DND-41 (cell line): ENCODE data around the gene MYLIP.
"Not testable (repeated sequence)": the region's sequence is repeated elsewhere in the genome, so short reads cannot be mapped to it uniquely, and the experiment has no call there.

Experiments used
- ATAC-seq: fragments of 200-7000 bp; cut with Tn5 transposase; 3 replicates; pipeline ENCODE4 v1.9.1; 2021; ENCODE audit warnings: low read depth; ENCODE audit not compliant: insufficient read depth
- DNase-seq: peaks from one replicate; pipeline ENCODE4 v3.0.0-alpha.2; 2020
- H2AFZ ChIP-seq: 2 replicates; pipeline ENCODE4 v1.6.0; 2012; ENCODE audit warnings: low read depth, low read length
- H3K27ac ChIP-seq: 2 replicates; pipeline ENCODE4 v1.5.1; 2012; ENCODE audit warnings: low read length, inconsistent platforms
- H3K27me3 ChIP-seq: fragments of 200-600 bp; sonication (generic); 2 replicates; pipeline ENCODE4 v1.6.0; 2012; ENCODE audit warnings: low read length, mild to moderate bottlenecking, inconsistent platforms; ENCODE audit not compliant: insufficient read depth, poor library complexity
- H3K36me3 ChIP-seq: 2 replicates; pipeline ENCODE4 v1.5.1; 2012; ENCODE audit warnings: low read length, inconsistent platforms; ENCODE audit not compliant: insufficient read depth
- H3K4me1 ChIP-seq: 2 replicates; pipeline ENCODE4 v1.5.1; 2012; ENCODE audit warnings: mild to moderate bottlenecking, low read length; ENCODE audit not compliant: insufficient read depth
- H3K4me2 ChIP-seq: 2 replicates; pipeline ENCODE4 v1.6.0; 2012; ENCODE audit warnings: mild to moderate bottlenecking, moderate library complexity, low read length, inconsistent platforms; ENCODE audit not compliant: insufficient read depth
- H3K4me3 ChIP-seq, 2 experiments: fragments of 200-600 bp in 1 of 2; shearing (Covaris generic) in 1 of 2; 2 replicates each; pipeline ENCODE4 v1.5.1; 2012 to 2016; ENCODE audit warnings: inconsistent platforms in 2 of 2, low read length in 2 of 2, mild to moderate bottlenecking in 2 of 2, low read depth in 1 of 2, moderate library complexity in 1 of 2
- H3K79me2 ChIP-seq: 2 replicates; pipeline ENCODE4 v1.6.0; 2012; ENCODE audit warnings: low read length, inconsistent platforms; ENCODE audit not compliant: insufficient read depth
- H3K9ac ChIP-seq: 2 replicates; pipeline ENCODE4 v1.6.0; 2012; ENCODE audit warnings: low read depth, mild to moderate bottlenecking, inconsistent platforms, low read length, moderate library complexity
- H3K9me3 ChIP-seq: 2 replicates; pipeline ENCODE4 v1.5.1; 2012; ENCODE audit warnings: low read length, moderate library complexity, mild to moderate bottlenecking, inconsistent platforms; ENCODE audit not compliant: insufficient read depth, severe bottlenecking
- H4K20me1 ChIP-seq: 2 replicates; pipeline ENCODE4 v1.6.0; 2012; ENCODE audit warnings: low read length; ENCODE audit not compliant: insufficient read depth
- CTCF ChIP-seq: IDR thresholded peaks from 2 replicates; pipeline ENCODE4 v1.5.1; 2012; ENCODE audit warnings: borderline replicate concordance, low read length, moderate library complexity, mild to moderate bottlenecking; ENCODE audit not compliant: poor library complexity, severe bottlenecking; ENCODE audit errors: extremely low read depth
- EZH2 ChIP-seq: IDR thresholded peaks from 3 replicates; pipeline ENCODE4 v1.6.1; 2012; ENCODE audit warnings: borderline replicate concordance, low read depth, mild to moderate bottlenecking, moderate library complexity, low read length, inconsistent platforms; ENCODE audit not compliant: severe bottlenecking

MYLIP gene

GRCh38 chr6:16173167-16173940, 44.5 kb downstream of the MYLIP start:
- Histone ChIP-seq H3K4me2 (no peak overlapping the region), H3K79me2 (no peaks in the 10 kb centered on the region), H3K9me3 (no peaks in the 10 kb centered on the region), H3K4me3 (no peak overlapping the region), H3K9ac (no peak overlapping the region), H3K27me3 (peaks cover 12% of the 10 kb centered on the region), H4K20me1 (no peaks in the 10 kb centered on the region), H3K36me3 (no peaks in the 10 kb centered on the region), H3K4me1 (no peaks in the 10 kb centered on the region), H3K27ac (no peak overlapping the region), H2AFZ (no peak overlapping the region)
- DNase-seq = no peak
- no peak for ATAC-seq
- no peak for TF ChIP-seq EZH2
- no peak for TF ChIP-seq CTCF

DNA sequence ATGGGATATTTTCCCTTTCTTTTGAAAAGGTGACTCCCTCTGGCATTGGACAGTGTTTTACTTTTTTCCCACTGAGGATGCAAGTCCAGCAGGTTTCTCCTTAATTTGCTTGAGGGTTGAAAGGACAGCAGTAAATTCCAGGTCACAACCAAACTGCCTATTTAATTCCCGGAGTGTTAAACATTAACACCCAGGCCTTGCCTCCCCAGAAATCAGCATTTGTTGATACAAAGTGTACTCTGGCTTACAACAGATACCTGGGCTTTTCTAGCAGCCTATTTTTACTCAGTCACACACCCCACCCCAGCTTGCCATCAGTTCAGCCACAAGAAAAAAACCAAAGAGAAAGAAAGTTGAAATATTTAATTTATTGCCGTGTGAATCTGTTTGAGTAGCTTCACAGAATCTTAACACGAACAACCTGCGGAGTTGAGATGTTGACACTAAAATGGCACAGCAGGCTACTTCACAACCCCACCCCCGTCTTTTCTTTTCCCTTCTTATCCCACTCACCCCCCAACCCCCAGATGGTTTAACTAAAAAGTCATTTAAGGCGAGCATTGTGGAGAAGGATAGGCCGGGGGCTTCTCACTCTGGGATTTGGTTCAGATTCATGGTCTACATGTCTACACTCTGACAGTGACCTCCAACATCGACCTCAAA, 45.7 kb downstream of the MYLIP start:
- H3K4me3 ChIP-seq = no peak overlapping the region
- H3K4me1 ChIP-seq = peaks cover 2% of the 10 kb centered on the region; the same call in 1 of the 2 replicates
- peaks cover under 1% of the 10 kb centered on the region for H3K9me3 ChIP-seq
- no peak for DNase-seq
- H3K27me3 ChIP-seq = peaks cover 6% of the 10 kb centered on the region
- no peaks in the 10 kb centered on the region for H3K36me3 ChIP-seq
- no peak for ATAC-seq
- no peak overlapping the region for H3K4me2 ChIP-seq
- no peaks in the 10 kb centered on the region for H3K79me2 ChIP-seq
- H2AFZ ChIP-seq = no peak overlapping the region
- no peaks in the 10 kb centered on the region for H4K20me1 ChIP-seq
- TF ChIP-seq CTCF = no peak
- no peak for TF ChIP-seq EZH2
- no peak overlapping the region for H3K9ac ChIP-seq
- no peak overlapping the region for H3K27ac ChIP-seq

- DNase-seq, H3K9me3 ChIP-seq, H2AFZ ChIP-seq, H3K4me2 ChIP-seq, H3K36me3 ChIP-seq, H3K79me2 ChIP-seq, H3K27ac ChIP-seq, H3K4me1 ChIP-seq, H3K9ac ChIP-seq, H3K4me3 ChIP-seq, H4K20me1 ChIP-seq, H3K27me3 ChIP-seq, ATAC-seq: not testable (repeated sequence)
Measured at GRCh38 chr6:16176600-16176999, 47.7 kb downstream of the MYLIP start.

GRCh38 chr6:16177881-16178280, 49.0 kb downstream of the MYLIP start:
- no peak overlapping the region for H3K9ac ChIP-seq
- no peak overlapping the region for H3K4me3 ChIP-seq
- H3K27ac ChIP-seq = no peak overlapping the region
- H3K4me2 ChIP-seq = no peak overlapping the region
- peaks cover 6% of the 10 kb centered on the region for H3K4me1 ChIP-seq
- no peaks in the 10 kb centered on the region for H3K79me2 ChIP-seq
- TF ChIP-seq EZH2 (no peak), CTCF (no peak)
- ATAC-seq = no peak
- no peaks in the 10 kb centered on the region for H3K27me3 ChIP-seq
- no peak for DNase-seq
- no peak overlapping the region for H2AFZ ChIP-seq
- peaks cover 8% of the 10 kb centered on the region for H3K9me3 ChIP-seq
- H3K36me3 ChIP-seq = no peaks in the 10 kb centered on the region
- H4K20me1 ChIP-seq = no peaks in the 10 kb centered on the region
